K562 (cell line): ENCODE results near the gene PDLIM4. TPM values are rescaled to one million over a fixed set of nuclear protein-coding genes. Genes with fewer than 3 reads are reported as not detected.

Experiments used
- CBFA2T2 ChIP-seq: fragments of 450-650 bp; conservative IDR thresholded peaks from 2 replicates; pipeline ENCODE4 v1.6.1; 2017; ENCODE audit warnings: mild to moderate bottlenecking
- DPF2 ChIP-seq: fragments of 450-650 bp; IDR thresholded peaks from 2 replicates; pipeline ENCODE4 v1.6.1; 2016
- GTF2F1 ChIP-seq: IDR thresholded peaks from 2 replicates; pipeline ENCODE4 v1.6.1; 2011; ENCODE audit warnings: low read depth, low read length, improper control_type of control experiment
- HDAC6 ChIP-seq: IDR thresholded peaks from 2 replicates; pipeline ENCODE4 v1.6.1; 2012; ENCODE audit warnings: low read depth, mild to moderate bottlenecking, control low read depth, inconsistent platforms, low read length, moderate library complexity
- NFRKB ChIP-seq: fragments of 450-650 bp; IDR thresholded peaks from 2 replicates; pipeline ENCODE4 v1.6.1; 2016; ENCODE audit warnings: low read depth
- NR2C1 ChIP-seq, 2 experiments: fragments of 450-650 bp; IDR thresholded peaks; 2 replicates each; pipeline ENCODE4 v1.6.1; 2017; ENCODE audit warnings: mild to moderate bottlenecking in 2 of 2, antibody characterized with exemption in 1 of 2, inconsistent platforms in 1 of 2, missing compliant biosample characterization in 1 of 2, missing genetic modification characterization in 1 of 2
- NR2F6 ChIP-seq: fragments of 450-650 bp; formaldehyde crosslinking; IDR thresholded peaks from 2 replicates; pipeline ENCODE4 v1.4.0; 2020; ENCODE audit warnings: mild to moderate bottlenecking
- POLR2AphosphoS5 ChIP-seq: IDR thresholded peaks from 2 replicates; pipeline ENCODE4 v1.6.1; 2011; ENCODE audit warnings: mild to moderate bottlenecking, low read depth, low read length, moderate library complexity; ENCODE audit not compliant: control insufficient read depth, insufficient read depth
- RCOR1 ChIP-seq, 2 experiments: IDR thresholded peaks; 2 replicates each; pipeline ENCODE4 v1.6.1; 2012; ENCODE audit warnings: low read depth in 2 of 2, low read length in 2 of 2, borderline replicate concordance in 1 of 2, improper control_type of control experiment in 1 of 2
- SLC30A9 ChIP-seq: fragments of 250-450 bp; sonication (Bioruptor Pico); IDR thresholded peaks from 2 replicates; pipeline ENCODE4 v1.8.0; 2022; ENCODE audit warnings: mild to moderate bottlenecking, moderate library complexity
- SREBF2 ChIP-seq: sonication (generic); formaldehyde crosslinking; IDR thresholded peaks from 2 replicates; pipeline ENCODE4 v1.4.0; 2020; ENCODE audit warnings: mild to moderate bottlenecking, missing genetic modification reagents
- ZNF197 ChIP-seq: fragments of 200-800 bp; sonication (Bioruptor generic); IDR thresholded peaks from 2 replicates; pipeline ENCODE4 v1.6.1; 2016; ENCODE audit warnings: low read depth, missing genetic modification characterization, missing compliant biosample characterization
- ZNF41 ChIP-seq: fragments of 250-450 bp; sonication (Bioruptor Pico); conservative IDR thresholded peaks from 2 replicates; pipeline ENCODE4 v1.4.0; 2020; ENCODE audit warnings: mild to moderate bottlenecking
- ZNF589 ChIP-seq: fragments of 200-800 bp; sonication (Bioruptor generic); IDR thresholded peaks from 2 replicates; pipeline ENCODE4 v1.6.1; 2016; ENCODE audit warnings: low read depth, missing genetic modification characterization, missing compliant biosample characterization
- polyA plus RNA-seq, 8 experiments: library from polyadenylated mRNA; depleted of rRNA in 4 of 8; stranded (reverse) in 5 of 8; unstranded in 3 of 8; fragments of >200 nt; fragmentation: Nextera tagmentation in 2 of 8; fragmentation: Illumina TruSeq in 1 of 8; extraction: Ambion mirVana in 2 of 8; extraction: Trizol in 1 of 8; gene quantifications; 2 replicates each; pipeline versions ENCODE4 v1.2.1 to v1.2.3, GENCODE V29; 2011 to 2014; ENCODE audit warnings: inconsistent platforms in 1 of 8, missing spikeins in 1 of 8
- total RNA-seq, 7 experiments: library from RNA; depleted of rRNA in 6 of 7; stranded (reverse); fragments of >200 nt in 6 of 7; fragmentation: Illumina TruSeq in 2 of 7; extraction: Trizol in 2 of 7; gene quantifications; 2 replicates each; pipeline versions ENCODE4 v1.2.1 to v1.2.3, GENCODE V29; 2011 to 2021; ENCODE audit warnings: low replicate concordance in 1 of 7
- TF ChIP-seq, protein P1 (sequence below): IDR thresholded peaks from 2 replicates; pipeline ENCODE4 v1.6.1; 2014; ENCODE audit warnings: antibody characterized with exemption

Gene PDLIM4
- total and polyA plus RNA-seq, 9 of the 15 experiments (the other 6 are each of a cell fraction or from before 2014, with no cell fraction given): 0.28 to 32.8 (median 13.1) TPM

DNA sequence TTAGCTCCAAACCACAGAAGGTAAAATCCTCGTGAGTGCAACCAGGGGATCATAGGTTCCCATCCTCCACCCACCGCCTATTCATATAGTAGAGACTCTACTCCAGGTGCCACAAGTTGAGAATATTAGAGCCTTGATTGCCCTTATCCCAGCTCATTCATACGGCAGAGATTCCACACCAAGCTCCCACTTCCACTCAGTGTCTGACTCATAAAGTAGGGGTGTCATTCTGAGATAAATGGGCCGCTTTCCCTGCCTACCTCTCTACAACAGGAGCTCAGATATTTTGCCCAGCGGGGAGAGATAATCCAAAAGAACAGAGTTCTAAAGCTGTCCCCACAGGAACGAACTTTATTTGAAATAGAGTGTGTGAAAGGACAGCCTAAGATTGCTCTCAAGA lies 46.1 kb downstream of the PDLIM4 start (continued):
- TF ChIP-seq RCOR1 (IDR thresholded peaks at IDR 0.05; ENCODE audit: borderline replicate concordance in 1 of 2, low read depth in 2 of 2, low read length in 2 of 2) (0 out of 4 replicates have a peak, but pooled peaks of 1 of the 2 experiments have one; percentile 38), SLC30A9 (CRISPR knock-in tag) (no peak), NR2C1 (IDR thresholded peaks at IDR 0.05) (no peak), NR2C1 (tag; IDR thresholded peaks at IDR 0.05) (no peak), SREBF2 (CRISPR knock-in tag) (no peak), POLR2AphosphoS5 (peak; percentile 23; the same call in 1 of the 2 replicates), ZNF197 (no peak), NFRKB (no peak), HDAC6 (no peak), CBFA2T2 (peak; percentile 51; the same call in 1 of the 2 replicates), ZNF589 (CRISPR knock-in tag) (0 out of 2 replicates have a peak, but pooled peaks have one; percentile 9), NR2F6 (no peak), ZNF41 (CRISPR knock-in tag) (no peak), GTF2F1 (no peak), DPF2 (peak; percentile 72; the same call in 1 of the 2 replicates)
- TF ChIP-seq, protein P1, sequence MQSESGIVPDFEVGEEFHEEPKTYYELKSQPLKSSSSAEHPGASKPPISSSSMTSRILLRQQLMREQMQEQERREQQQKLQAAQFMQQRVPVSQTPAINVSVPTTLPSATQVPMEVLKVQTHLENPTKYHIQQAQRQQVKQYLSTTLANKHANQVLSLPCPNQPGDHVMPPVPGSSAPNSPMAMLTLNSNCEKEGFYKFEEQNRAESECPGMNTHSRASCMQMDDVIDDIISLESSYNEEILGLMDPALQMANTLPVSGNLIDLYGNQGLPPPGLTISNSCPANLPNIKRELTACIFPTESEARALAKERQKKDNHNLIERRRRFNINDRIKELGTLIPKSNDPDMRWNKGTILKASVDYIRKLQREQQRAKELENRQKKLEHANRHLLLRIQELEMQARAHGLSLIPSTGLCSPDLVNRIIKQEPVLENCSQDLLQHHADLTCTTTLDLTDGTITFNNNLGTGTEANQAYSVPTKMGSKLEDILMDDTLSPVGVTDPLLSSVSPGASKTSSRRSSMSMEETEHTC: no peak
- TF ChIP-seq, all 486 proteins: peak for 19
